Body of pancreas (tissue), 4 donors: ENCODE data around the gene SOCS2. TPM values are rescaled to one million over a fixed set of nuclear protein-coding genes. Genes with fewer than 3 reads are reported as not detected.

Experiments used
- ATAC-seq: fragments of 150-250 bp; one replicate; pipeline ENCODE4 v1.9.1; 2016
- DNase-seq, 4 donors: peaks; one replicate each; pipeline ENCODE4 v3.0.0-alpha.2; 2019
- H3K27ac ChIP-seq, 4 donors: fragments of 200-600 bp; sonication (generic); 1 replicate in 3 of 4; 2 replicates in 1 of 4; pipeline versions ENCODE4 v1.5.1 to v1.6.1; 2016 to 2019; ENCODE audit warnings: mild to moderate bottlenecking in 1 of 4, mixed read lengths in 1 of 4, moderate library complexity in 1 of 4
- H3K27me3 ChIP-seq, 2 donors: fragments of 200-600 bp; sonication (generic); one replicate each; pipeline ENCODE4 v1.6.0; 2016; ENCODE audit warnings: mild to moderate bottlenecking in 1 of 2
- H3K36me3 ChIP-seq, 2 donors: fragments of 200-600 bp; sonication (generic); replicated peaks in 1 of 2; 2 replicates each; pipeline ENCODE4 v1.5.1; 2016; ENCODE audit warnings: low read depth in 2 of 2; ENCODE audit not compliant: insufficient read depth in 1 of 2
- H3K4me1 ChIP-seq: fragments of 200-600 bp; sonication (generic); one replicate; pipeline ENCODE4 v1.6.0; 2016
- H3K4me3 ChIP-seq, 2 donors: fragments of 200-600 bp; sonication (generic); 1 replicate in 1 of 2; 2 replicates in 1 of 2; pipeline ENCODE4 v1.5.1; 2016 to 2019
- H3K9me3 ChIP-seq, 3 donors: fragments of 200-600 bp; sonication (generic); 1 replicate in 2 of 3; 2 replicates in 1 of 3; pipeline ENCODE4 v1.5.1; 2016
- CTCF ChIP-seq, 7 experiments: fragments of 450-650 bp in 4 of 7; fragments of 200-600 bp in 3 of 7; sonication (generic) in 3 of 7; IDR thresholded peaks; one replicate each; pipeline ENCODE4 v1.5.1; 2016 to 2019; ENCODE audit warnings: antibody characterized with exemption in 7 of 7
- POLR2A ChIP-seq, 3 donors: fragments of 450-650 bp; IDR thresholded peaks; one replicate each; pipeline ENCODE4 v1.6.1; 2016; ENCODE audit warnings: antibody characterized with exemption in 3 of 3, mild to moderate bottlenecking in 2 of 3
- WGBS, 2 donors: methylation state at CpG; one replicate each; pipeline ENCODE4 v1.1.5; 2017; 5-methylcytosine and 5-hydroxymethylcytosine counted together
- intact Hi-C: fragments of 100-400 bp; cut with DNase I; formaldehyde crosslinking; loops from one replicate; pipeline ENCODE4 v1.15.1; 2023
- total RNA-seq, 2 donors: library from RNA; depleted of rRNA; stranded (reverse); fragments of >200 nt; gene quantifications; one replicate each; pipeline ENCODE4 v1.1.0, GENCODE V29; 2016

Gene SOCS2
- total RNA-seq, 2 donors from 2014 or later = 16.3 to 50.4 TPM

GRCh38 chr12:93614917-93615596, 42.6 kb downstream of the SOCS2 start:
- no peak for ATAC-seq
- H3K27me3 ChIP-seq = no peaks in the 10 kb centered on the region
- H3K4me1 ChIP-seq = no peaks in the 10 kb centered on the region
- DNase-seq = no peak
- H3K27ac ChIP-seq = no peak overlapping the region
- no peak for TF ChIP-seq POLR2A (IDR thresholded peaks at IDR 0.05)
- TF ChIP-seq CTCF (IDR thresholded peaks at IDR 0.05) = no peak
- no peaks in the 10 kb centered on the region for H3K9me3 ChIP-seq
- intact Hi-C loops = no loop called here
- H3K4me3 ChIP-seq = no peak overlapping the region
- H3K36me3 ChIP-seq = no peaks in the 10 kb centered on the region
- WGBS, 2 donors = 66 to 75% methylated on average over 2 of the region's 2 CpGs

GRCh38 chr12:93616584-93617101, 44.2 kb downstream of the SOCS2 start:
- intact Hi-C loops = no loop called here
- no peaks in the 10 kb centered on the region for H3K9me3 ChIP-seq
- H3K27ac ChIP-seq = no peak overlapping the region
- ATAC-seq = no peak
- TF ChIP-seq POLR2A (IDR thresholded peaks at IDR 0.05) = no peak
- TF ChIP-seq CTCF (IDR thresholded peaks at IDR 0.05) = no peak
- H3K4me1 ChIP-seq = no peaks in the 10 kb centered on the region
- no peak for DNase-seq
- H3K27me3 ChIP-seq = no peaks in the 10 kb centered on the region
- WGBS, 2 donors = 65 to 69% methylated on average over 8 of the region's 8 CpGs
- H3K4me3 ChIP-seq = no peak overlapping the region
- no peaks in the 10 kb centered on the region for H3K36me3 ChIP-seq

- H3K4me3 ChIP-seq = no peak overlapping the region
- no peak overlapping the region for H3K27ac ChIP-seq
- no peak for TF ChIP-seq CTCF (IDR thresholded peaks at IDR 0.05)
- no peak for TF ChIP-seq POLR2A (IDR thresholded peaks at IDR 0.05)
- no peaks in the 10 kb centered on the region for H3K9me3 ChIP-seq
- no peak for ATAC-seq
- no peaks in the 10 kb centered on the region for H3K4me1 ChIP-seq
- DNase-seq = no peak
- H3K36me3 ChIP-seq = no peaks in the 10 kb centered on the region
- intact Hi-C loops = no loop called here
- no peaks in the 10 kb centered on the region for H3K27me3 ChIP-seq
- WGBS, 2 donors = 84 to 88% methylated on average over 8 of the region's 8 CpGs
These were observed 46.5 kb downstream of the SOCS2 start for GRCh38 chr12:93618891-93619410.

- 88 to 92% methylated on average over 2 of the region's 2 CpGs for WGBS, 2 donors
These were observed 49.5 kb downstream of the SOCS2 start for GRCh38 chr12:93621986-93622385.

GRCh38 chr12:93622485-93622884, 50.0 kb downstream of the SOCS2 start:
- H3K4me1 ChIP-seq = no peaks in the 10 kb centered on the region
- H3K27me3 ChIP-seq = no peaks in the 10 kb centered on the region
- H3K9me3 ChIP-seq = no peaks in the 10 kb centered on the region
- ATAC-seq (no peak), DNase-seq (no peak)
- H3K4me3 ChIP-seq = no peak overlapping the region
- H3K36me3 ChIP-seq = no peaks in the 10 kb centered on the region
- no peak for TF ChIP-seq CTCF (IDR thresholded peaks at IDR 0.05)
- no peak for TF ChIP-seq POLR2A (IDR thresholded peaks at IDR 0.05)
- H3K27ac ChIP-seq = no peak overlapping the region
- WGBS, 2 donors = 63 to 64% methylated on average over 2 of the region's 2 CpGs
- intact Hi-C loops = no loop called here

More at GRCh38 chr12:93621986-93622385, 49.5 kb downstream of the SOCS2 start:
- Histone ChIP-seq H3K4me1 (no peaks in the 10 kb centered on the region), H3K27ac (no peak overlapping the region), H3K27me3 (no peaks in the 10 kb centered on the region), H3K36me3 (no peaks in the 10 kb centered on the region), H3K9me3 (no peaks in the 10 kb centered on the region), H3K4me3 (no peak overlapping the region)
- intact Hi-C loops = no loop called here
- no peak for DNase-seq
- TF ChIP-seq POLR2A (IDR thresholded peaks at IDR 0.05) = no peak
- no peak for ATAC-seq
